H9 (cell line): ENCODE results near the gene LRRK2. TPM values are rescaled to one million over a fixed set of nuclear protein-coding genes. Genes with fewer than 3 reads are reported as not detected.

ENCODE experiments used
- DNase-seq: peaks from one replicate; pipeline ENCODE4 v3.0.0-alpha.2; 2017
- H2AFZ ChIP-seq: one replicate; pipeline ENCODE4 v1.6.1; 2013; ENCODE audit warnings: mild to moderate bottlenecking, low read length, control low read depth, moderate library complexity
- H2AK5ac ChIP-seq: 2 replicates; pipeline ENCODE4 v1.6.1; 2013; ENCODE audit warnings: low read length, control low read depth, mixed read lengths; ENCODE audit not compliant: insufficient read length
- H2BK120ac ChIP-seq: one replicate; pipeline ENCODE4 v1.6.1; 2013; ENCODE audit warnings: low read depth, mild to moderate bottlenecking, low read length, control low read depth, inconsistent platforms; ENCODE audit not compliant: poor library complexity, severe bottlenecking
- H2BK12ac ChIP-seq: 2 replicates; pipeline ENCODE4 v1.6.1; 2013; ENCODE audit warnings: low read length, control low read depth, mixed read lengths, low read depth; ENCODE audit not compliant: insufficient read length
- H2BK15ac ChIP-seq: 2 replicates; pipeline ENCODE4 v1.6.1; 2013; ENCODE audit warnings: low read depth, low read length, control low read depth
- H2BK20ac ChIP-seq: one replicate; pipeline ENCODE4 v1.6.1; 2013; ENCODE audit warnings: low read depth, mild to moderate bottlenecking, low read length, control low read depth, inconsistent platforms; ENCODE audit not compliant: poor library complexity, severe bottlenecking
- H2BK5ac ChIP-seq: 2 replicates; pipeline ENCODE4 v1.6.1; 2013; ENCODE audit warnings: low read length, control low read depth, mixed read lengths; ENCODE audit not compliant: insufficient read length
- H3K14ac ChIP-seq: 2 replicates; pipeline ENCODE4 v1.6.1; 2013; ENCODE audit warnings: low read length, control low read depth; ENCODE audit not compliant: insufficient read depth
- H3K18ac ChIP-seq: 2 replicates; pipeline ENCODE4 v1.6.1; 2013; ENCODE audit warnings: low read depth, mild to moderate bottlenecking, mixed read lengths, low read length, control low read depth; ENCODE audit not compliant: insufficient read length
- H3K23ac ChIP-seq: 2 replicates; pipeline ENCODE4 v1.6.1; 2013; ENCODE audit warnings: low read length, control low read depth, mixed read lengths, low read depth; ENCODE audit not compliant: insufficient read length
- H3K23me2 ChIP-seq: 2 replicates; pipeline ENCODE4 v1.6.1; 2013; ENCODE audit warnings: low read depth, mild to moderate bottlenecking, mixed read lengths, low read length, control low read depth; ENCODE audit not compliant: insufficient read length, poor library complexity, severe bottlenecking
- H3K27ac ChIP-seq: 2 replicates; pipeline ENCODE4 v1.5.1; 2013; ENCODE audit warnings: low read length, control low read depth, mixed read lengths, low read depth; ENCODE audit not compliant: insufficient read length
- H3K27me3 ChIP-seq: 2 replicates; pipeline ENCODE4 v1.6.1; 2013; ENCODE audit warnings: low read length, control low read depth, inconsistent platforms; ENCODE audit not compliant: insufficient read depth
- H3K4ac ChIP-seq: 2 replicates; pipeline ENCODE4 v1.6.1; 2013; ENCODE audit warnings: low read depth, mild to moderate bottlenecking, control low read depth, inconsistent platforms, low read length, moderate library complexity
- H3K4me1 ChIP-seq: 2 replicates; pipeline ENCODE4 v1.6.1; 2013; ENCODE audit warnings: low read length, control low read depth, inconsistent platforms; ENCODE audit not compliant: insufficient read depth
- H3K4me2 ChIP-seq: 2 replicates; pipeline ENCODE4 v1.6.1; 2013; ENCODE audit warnings: low read length, control low read depth, mixed read lengths; ENCODE audit not compliant: insufficient read length, insufficient read depth
- H3K56ac ChIP-seq: 2 replicates; pipeline ENCODE4 v1.6.1; 2013; ENCODE audit warnings: low read depth, mild to moderate bottlenecking, mixed read lengths, low read length, control low read depth; ENCODE audit not compliant: insufficient read length
- H3K79me1 ChIP-seq: 2 replicates; pipeline ENCODE4 v1.6.1; 2013; ENCODE audit warnings: low read depth, mild to moderate bottlenecking, moderate library complexity, low read length, control low read depth, inconsistent platforms; ENCODE audit not compliant: insufficient read depth, poor library complexity, severe bottlenecking
- H3K79me2 ChIP-seq: 2 replicates; pipeline ENCODE4 v1.6.1; 2013; ENCODE audit warnings: low read length, control low read depth, inconsistent platforms; ENCODE audit not compliant: insufficient read depth
- H3K9ac ChIP-seq: 2 replicates; pipeline ENCODE4 v1.6.1; 2013; ENCODE audit warnings: low read length, control low read depth, mixed read lengths; ENCODE audit not compliant: insufficient read length; ENCODE audit errors: extremely low read depth
- H3K9me3 ChIP-seq: one replicate; pipeline ENCODE4 v1.6.1; 2013; ENCODE audit warnings: low read depth, low read length, inconsistent platforms; ENCODE audit not compliant: control insufficient read depth
- H3T11ph ChIP-seq: one replicate; pipeline ENCODE4 v1.6.1; 2013; ENCODE audit warnings: mild to moderate bottlenecking, low read length, control low read depth, inconsistent platforms
- H4K20me1 ChIP-seq: one replicate; pipeline ENCODE4 v1.6.1; 2013; ENCODE audit not compliant: control insufficient read depth, insufficient read length, insufficient read depth
- H4K5ac ChIP-seq: 2 replicates; pipeline ENCODE4 v1.6.1; 2013; ENCODE audit warnings: low read depth, mild to moderate bottlenecking, mixed read lengths, low read length, control low read depth; ENCODE audit not compliant: insufficient read length
- H4K8ac ChIP-seq: replicated peaks from 2 replicates; pipeline ENCODE4 v1.6.1; 2013; ENCODE audit warnings: low read length, control low read depth, mixed read lengths, low read depth; ENCODE audit not compliant: insufficient read length
- H4K91ac ChIP-seq: 2 replicates; pipeline ENCODE4 v1.6.1; 2013; ENCODE audit warnings: low read depth, mild to moderate bottlenecking, moderate library complexity, mixed read lengths, low read length, control low read depth; ENCODE audit not compliant: insufficient read length
- H3K27ac Mint-ChIP-seq, 3 experiments: 2 replicates in 2 of 3; 3 replicates in 1 of 3; pipeline ENCODE4 v1.8.0; 2020 to 2021; ENCODE audit warnings: mixed read lengths in 3 of 3, mild to moderate bottlenecking in 1 of 3, moderate library complexity in 1 of 3
- H3K27me3 Mint-ChIP-seq: 2 replicates; pipeline ENCODE4 v1.8.0; 2021; ENCODE audit warnings: low read depth, mild to moderate bottlenecking, moderate library complexity, mixed read lengths
- H3K36me3 Mint-ChIP-seq, 3 experiments: 2 replicates in 2 of 3; 3 replicates in 1 of 3; pipeline ENCODE4 v1.8.0; 2020 to 2021; ENCODE audit warnings: low read depth in 3 of 3, mixed read lengths in 3 of 3; ENCODE audit not compliant: insufficient read depth in 1 of 3
- H3K4me1 Mint-ChIP-seq, 2 experiments: 2 replicates each; pipeline ENCODE4 v1.8.0; 2020; ENCODE audit warnings: mixed read lengths in 2 of 2
- H3K4me3 Mint-ChIP-seq, 2 experiments: 2 replicates in 1 of 2; 3 replicates in 1 of 2; pipeline ENCODE4 v1.8.0; 2020 to 2021; ENCODE audit warnings: mild to moderate bottlenecking in 2 of 2, mixed read lengths in 2 of 2, moderate library complexity in 1 of 2
- H3K9me3 Mint-ChIP-seq, 2 experiments: 2 replicates in 1 of 2; 3 replicates in 1 of 2; pipeline ENCODE4 v1.8.0; 2020; ENCODE audit warnings: mild to moderate bottlenecking in 2 of 2, mixed read lengths in 2 of 2, moderate library complexity in 1 of 2
- CTCF ChIP-seq: fragments of 200-600 bp; sonication (generic); conservative IDR thresholded peaks from 3 replicates; pipeline ENCODE4 v1.8.0; 2021; ENCODE audit warnings: antibody characterized with exemption, mild to moderate bottlenecking
- WGBS: extraction: QIAGEN DNeasy Blood & Tissue Kit; methylation state at CpG from one replicate; pipeline ENCODE4 v1.1.7; 2013; ENCODE audit warnings: missing lambda C conversion rate, low lambda C conversion rate, mixed read lengths; ENCODE audit not compliant: insufficient read length; ENCODE audit errors: extremely low coverage; 5-methylcytosine and 5-hydroxymethylcytosine counted together
- total RNA-seq: library from RNA; stranded (reverse); gene quantifications from 2 replicates; pipeline ENCODE4 v1.2.1, GENCODE V29; 2021

Gene LRRK2
- total RNA-seq, 1 experiment from 2014 or later: 0.17 TPM

- H2AK5ac ChIP-seq: no peak overlapping the region
- no CpG with 5 or more reads among the region's 3 CpGs for WGBS
- H3K4me1 Mint-ChIP-seq: no peaks in the 10 kb centered on the region
Observed at GRCh38 chr12:40233741-40234367, 9.1 kb downstream of the LRRK2 start.

More at GRCh38 chr12:40233741-40234367, 9.1 kb downstream of the LRRK2 start:
- H3K36me3 Mint-ChIP-seq: no peaks in the 10 kb centered on the region
- H3K9me3 Mint-ChIP-seq: no peaks in the 10 kb centered on the region
- no peaks in the 10 kb centered on the region for H3K27me3 Mint-ChIP-seq
- H3K14ac ChIP-seq: no peak overlapping the region
- no peak overlapping the region for H3K4ac ChIP-seq
- no peak overlapping the region for H4K91ac ChIP-seq
- no peak overlapping the region for H2BK12ac ChIP-seq
- no peak overlapping the region for H3K9ac ChIP-seq
- H2BK15ac ChIP-seq: no peak overlapping the region
- no peak overlapping the region for H2AFZ ChIP-seq
- no peak overlapping the region for H3K27ac Mint-ChIP-seq
- no peak overlapping the region for H3T11ph ChIP-seq
- no peak overlapping the region for H3K4me3 Mint-ChIP-seq
- H2BK120ac ChIP-seq: no peak overlapping the region
- H3K56ac ChIP-seq: no peak overlapping the region
- H4K8ac ChIP-seq: no peak overlapping the region
- no peak for TF ChIP-seq CTCF
- no peak overlapping the region for H2BK5ac ChIP-seq
- DNase-seq: no peak
- H3K4me2 ChIP-seq: no peak overlapping the region
- H3K79me1 ChIP-seq: no peaks in the 10 kb centered on the region
- no peaks in the 10 kb centered on the region for H3K9me3 ChIP-seq
- no peak overlapping the region for H3K18ac ChIP-seq
- no peaks in the 10 kb centered on the region for H3K4me1 ChIP-seq
- no peaks in the 10 kb centered on the region for H3K27me3 ChIP-seq
- no peaks in the 10 kb centered on the region for H3K23me2 ChIP-seq
- H3K27ac ChIP-seq: no peak overlapping the region
- no peak overlapping the region for H3K23ac ChIP-seq
- H3K79me2 ChIP-seq: no peaks in the 10 kb centered on the region
- no peak overlapping the region for H4K5ac ChIP-seq
- H2BK20ac ChIP-seq: no peak overlapping the region
- no peaks in the 10 kb centered on the region for H4K20me1 ChIP-seq
